Caco-2 (cell line): Measurements from ENCODE around the gene C9orf72. TPM values are rescaled to one million over a fixed set of nuclear protein-coding genes. Genes with fewer than 3 reads are reported as not detected.
A peak's percentile ranks its signal among the peaks of the same experiment; 100 is the strongest.

Experiments
- BruUV-seq: library from RNA; stranded (reverse); fragments of 400-500 nt; replicated peaks from 2 replicates; lab custom pipeline; 2021; lab: Mats Ljungman, UMichigan
- CTCF ChIA-PET: fragments of 300-600 bp; sonication (Branson Sonifier 250); formaldehyde crosslinking; loops from one replicate; lab custom pipeline; 2022; ENCODE audit warnings: antibody characterized with exemption; lab: Charles Lee
- POLR2A ChIA-PET: fragments of 300-600 bp; sonication (Branson Sonifier 250); formaldehyde crosslinking; loops from one replicate; lab custom pipeline; 2022; ENCODE audit warnings: antibody characterized with exemption; lab: Charles Lee
- DNase-seq, 2 experiments: peaks; one replicate each; pipeline versions ENCODE4 v3.0.0 to v3.0.0-alpha.2; 2020 to 2022
- H3K27me3 ChIP-seq: replicated peaks from 2 replicates; pipeline ENCODE4 v1.6.0; 2011; ENCODE audit warnings: low read length; ENCODE audit not compliant: control insufficient read depth, insufficient read depth
- H3K36me3 ChIP-seq: 2 replicates; pipeline ENCODE4 v1.5.1; 2011; ENCODE audit warnings: low read length; ENCODE audit not compliant: control insufficient read depth, insufficient read depth
- H3K4me1 ChIP-seq: fragments of 250-450 bp; sonication (Bioruptor Pico); 2 replicates; pipeline ENCODE4 v1.5.1; 2020; ENCODE audit warnings: mild to moderate bottlenecking
- H3K4me3 ChIP-seq: 2 replicates; pipeline ENCODE4 v1.5.1; 2011; ENCODE audit warnings: low read depth, mild to moderate bottlenecking, control low read depth, low read length
- H3K9me3 ChIP-seq: fragments of 250-450 bp; sonication (Bioruptor Pico); 2 replicates; pipeline ENCODE4 v1.5.1; 2020; ENCODE audit warnings: mild to moderate bottlenecking, moderate library complexity
- H3K27ac Mint-ChIP-seq: one replicate; pipeline ENCODE4 v1.8.0; 2022; ENCODE audit warnings: mixed read lengths; ENCODE audit not compliant: unreplicated experiment
- H3K27me3 Mint-ChIP-seq: one replicate; pipeline ENCODE4 v1.8.0; 2022; ENCODE audit warnings: mixed read lengths; ENCODE audit not compliant: insufficient read depth, unreplicated experiment
- H3K36me3 Mint-ChIP-seq: one replicate; pipeline ENCODE4 v1.8.0; 2022; ENCODE audit warnings: mild to moderate bottlenecking, mixed read lengths; ENCODE audit not compliant: insufficient read depth, unreplicated experiment
- H3K4me1 Mint-ChIP-seq: one replicate; pipeline ENCODE4 v1.8.0; 2022; ENCODE audit warnings: low read depth, mixed read lengths; ENCODE audit not compliant: unreplicated experiment
- H3K4me3 Mint-ChIP-seq: one replicate; pipeline ENCODE4 v1.8.0; 2022; ENCODE audit warnings: mild to moderate bottlenecking, moderate library complexity, mixed read lengths; ENCODE audit not compliant: unreplicated experiment
- H3K9me3 Mint-ChIP-seq: one replicate; pipeline ENCODE4 v1.8.0; 2022; ENCODE audit warnings: mixed read lengths; ENCODE audit not compliant: unreplicated experiment
- CTCF ChIP-seq, 2 experiments: fragments of 200-600 bp in 1 of 2; IDR thresholded peaks; 1 replicate in 1 of 2; 2 replicates in 1 of 2; pipeline versions ENCODE4 v1.5.1 to v1.8.0; 2011 to 2022; ENCODE audit warnings: antibody characterized with exemption in 1 of 2, control low read depth in 1 of 2, inconsistent platforms in 1 of 2, low read depth in 1 of 2, low read length in 1 of 2, mild to moderate bottlenecking in 1 of 2, moderate library complexity in 1 of 2; ENCODE audit not compliant: insufficient read depth in 1 of 2, severe bottlenecking in 1 of 2, unreplicated experiment in 1 of 2
- intact Hi-C: fragments of 100-400 bp; cut with micrococcal nuclease; formaldehyde crosslinking; loops from one replicate; pipeline ENCODE4 v1.10.0; 2022; ENCODE audit not compliant: unreplicated experiment
- total RNA-seq: library from RNA; stranded (reverse); gene quantifications from 2 replicates; pipeline ENCODE4 v1.2.3, GENCODE V29; 2022

C9orf72 gene
- total RNA-seq, 1 experiment from 2014 or later, result 3.6 TPM

DNA sequence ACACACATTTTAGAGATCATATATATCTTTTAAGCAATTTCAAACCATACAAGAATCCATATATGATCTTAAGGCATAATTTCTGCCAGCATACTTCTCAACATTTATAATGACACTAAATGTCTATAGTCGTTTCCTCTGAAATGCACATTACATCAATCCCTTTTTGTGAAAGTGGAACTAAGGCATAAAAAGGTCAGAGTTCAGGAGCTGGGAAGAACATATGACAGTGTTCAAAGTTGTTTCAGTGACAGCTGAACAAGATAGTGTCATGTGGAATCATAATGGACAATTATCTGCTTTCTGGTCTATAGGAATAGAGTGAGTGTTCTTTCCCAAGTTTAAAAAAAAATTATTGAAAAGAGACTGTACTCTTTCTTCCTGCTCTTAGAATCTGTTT lies 41.2 kb downstream of the C9orf72 start:
- no peaks in the 10 kb centered on the region for H3K4me1 Mint-ChIP-seq
- no TSS peak for BruUV-seq
- H3K9me3 Mint-ChIP-seq, result no peaks in the 10 kb centered on the region
- no peaks in the 10 kb centered on the region for H3K36me3 Mint-ChIP-seq
- Histone ChIP-seq H3K4me1 (no peaks in the 10 kb centered on the region), H3K27me3 (no peaks in the 10 kb centered on the region), H3K9me3 (no peaks in the 10 kb centered on the region), H3K36me3 (no peaks in the 10 kb centered on the region), H3K4me3 (no peak overlapping the region)
- no peak overlapping the region for H3K27ac Mint-ChIP-seq
- CTCF ChIA-PET, result no interaction called here
- H3K4me3 Mint-ChIP-seq, result no peak overlapping the region
- no peak for TF ChIP-seq CTCF (IDR thresholded peaks at IDR 0.05; ENCODE audit: insufficient read depth in 1 of 2, low read depth in 1 of 2, low read length in 1 of 2, severe bottlenecking in 1 of 2, unreplicated experiment in 1 of 2)
- no peaks in the 10 kb centered on the region for H3K27me3 Mint-ChIP-seq
- DNase-seq, result no peak
- intact Hi-C loops, result no loop called here
- POLR2A ChIA-PET, result no interaction called here

GRCh38 chr9:27530915-27531755 lies 42.1 kb downstream of the C9orf72 start:
- H3K4me3 Mint-ChIP-seq, result no peak overlapping the region
- intact Hi-C loops, result no loop called here
- H3K4me3 ChIP-seq, result no peak overlapping the region
- no peaks in the 10 kb centered on the region for H3K36me3 Mint-ChIP-seq
- TF ChIP-seq CTCF (IDR thresholded peaks at IDR 0.05; ENCODE audit: insufficient read depth in 1 of 2, low read depth in 1 of 2, low read length in 1 of 2, severe bottlenecking in 1 of 2, unreplicated experiment in 1 of 2), result no peak
- H3K4me1 Mint-ChIP-seq, result no peaks in the 10 kb centered on the region
- no peak overlapping the region for H3K27ac Mint-ChIP-seq
- H3K9me3 ChIP-seq, result no peaks in the 10 kb centered on the region
- H3K9me3 Mint-ChIP-seq, result no peaks in the 10 kb centered on the region
- DNase-seq, result no peak
- POLR2A ChIA-PET, result no interaction called here
- BruUV-seq, result no TSS peak
- no peaks in the 10 kb centered on the region for H3K4me1 ChIP-seq
- no peaks in the 10 kb centered on the region for H3K27me3 Mint-ChIP-seq
- no peaks in the 10 kb centered on the region for H3K27me3 ChIP-seq
- no peaks in the 10 kb centered on the region for H3K36me3 ChIP-seq
- CTCF ChIA-PET, result no interaction called here

GRCh38 chr9:27529316-27530278 lies 43.7 kb downstream of the C9orf72 start, which contains the start of gene MOB3B:
Gene MOB3B, minus strand, starts transcription at chr9:27529814. Its CDS starts 74,264 bp downstream, at chr9:27455550.
- Histone ChIP-seq H3K4me3 (peak within 1 kb of the TSS; percentile 58), H3K9me3 (no peaks in the 10 kb centered on the region), H3K27me3 (no peaks in the 10 kb centered on the region), H3K4me1 (no peaks in the 10 kb centered on the region), H3K36me3 (no peaks in the 10 kb centered on the region)
- Mint-ChIP-seq H3K9me3 (no peaks in the 10 kb centered on the region), H3K4me1 (no peaks in the 10 kb centered on the region), H3K4me3 (peak within 1 kb of the TSS; percentile 75), H3K27me3 (no peaks in the 10 kb centered on the region), H3K27ac (peak within 1 kb of the TSS; percentile 57), H3K36me3 (no peaks in the 10 kb centered on the region)
- peak; percentile 56 to 73 for DNase-seq
- BruUV-seq, result TSS peak; percentile 35
- intact Hi-C loops, result loop anchor here (1.0 to 5.0 kb wide), 5 partner anchors 19 to 196 kb away; no protein-coding TSS in a partner anchor
- peak; percentile 45 to 57 for TF ChIP-seq CTCF (IDR thresholded peaks at IDR 0.05; ENCODE audit: insufficient read depth in 1 of 2, low read depth in 1 of 2, low read length in 1 of 2, severe bottlenecking in 1 of 2, unreplicated experiment in 1 of 2)
- ChIA-PET POLR2A (no interaction called here), CTCF (interaction anchor here (1.2 kb wide), 1 partner anchor 197 kb away, joined by 10 read pairs; no protein-coding TSS in a partner anchor)
